Measurements from ENCODE around the gene PCDH8. TPM values are rescaled to one million over a fixed set of nuclear protein-coding genes. Genes with fewer than 3 reads are reported as not detected.
A peak's percentile ranks its signal among the peaks of the same experiment; 100 is the strongest.

Gene PCDH8
- total and polyA plus RNA-seq, 10 of the 15 experiments (the other 5 are each of a cell fraction or from before 2014, with no cell fraction given), result 0.03 to 0.86 (median 0.45) TPM; not detected in 1

- ChIA-PET POLR2A (no interaction called here), SMC1A (ENCODE audit: uncharacterized antibody, unreplicated experiment) (no interaction called here), CTCF (no interaction called here), RAD21 (ENCODE audit: unreplicated experiment) (no interaction called here)
- no peak for DNase-seq (ENCODE audit: low read depth, low spot score)
- intact Hi-C loops (cut with micrococcal nuclease; ENCODE audit: unreplicated experiment) (no loop called here), in situ Hi-C loops (cut with MboI) (no loop called here)
- BruUV-seq (replicated peaks), result no TSS peak
- no peak overlapping the region for H3K4me3 ChIP-seq
- no peak overlapping the region; the same call in 1 of the 2 replicates for H3K4me2 ChIP-seq (ENCODE audit: control insufficient read depth, insufficient read depth)
- H3K9me3 ChIP-seq (replicated peaks; ENCODE audit: control insufficient read depth, insufficient read depth, low read length), result peaks cover 27% of the 10 kb centered on the region; the same call in 2 of the 3 replicates
- no peak for FAIRE-seq
- 38% methylated on average over 76 of the region's 98 CpGs for WGBS (ENCODE audit: insufficient coverage, insufficient replicate concordance, low lambda C conversion rate, missing lambda C conversion rate)
- H3K27ac ChIP-seq (ENCODE audit: control insufficient read depth, insufficient read depth), result no peak overlapping the region
- ATAC-seq, result no peak
- no peaks in the 10 kb centered on the region; a peak in 1 of 4 replicates for H3K36me3 ChIP-seq (ENCODE audit: control insufficient read depth in 2 of 2, insufficient read depth in 2 of 2, low read length in 1 of 2)
- TF ChIP-seq HDAC2 (IDR thresholded peaks at IDR 0.05), result no peak
- TF ChIP-seq, protein P1, sequence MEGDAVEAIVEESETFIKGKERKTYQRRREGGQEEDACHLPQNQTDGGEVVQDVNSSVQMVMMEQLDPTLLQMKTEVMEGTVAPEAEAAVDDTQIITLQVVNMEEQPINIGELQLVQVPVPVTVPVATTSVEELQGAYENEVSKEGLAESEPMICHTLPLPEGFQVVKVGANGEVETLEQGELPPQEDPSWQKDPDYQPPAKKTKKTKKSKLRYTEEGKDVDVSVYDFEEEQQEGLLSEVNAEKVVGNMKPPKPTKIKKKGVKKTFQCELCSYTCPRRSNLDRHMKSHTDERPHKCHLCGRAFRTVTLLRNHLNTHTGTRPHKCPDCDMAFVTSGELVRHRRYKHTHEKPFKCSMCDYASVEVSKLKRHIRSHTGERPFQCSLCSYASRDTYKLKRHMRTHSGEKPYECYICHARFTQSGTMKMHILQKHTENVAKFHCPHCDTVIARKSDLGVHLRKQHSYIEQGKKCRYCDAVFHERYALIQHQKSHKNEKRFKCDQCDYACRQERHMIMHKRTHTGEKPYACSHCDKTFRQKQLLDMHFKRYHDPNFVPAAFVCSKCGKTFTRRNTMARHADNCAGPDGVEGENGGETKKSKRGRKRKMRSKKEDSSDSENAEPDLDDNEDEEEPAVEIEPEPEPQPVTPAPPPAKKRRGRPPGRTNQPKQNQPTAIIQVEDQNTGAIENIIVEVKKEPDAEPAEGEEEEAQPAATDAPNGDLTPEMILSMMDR (IDR thresholded peaks at IDR 0.05 in 2 of 3, conservative IDR thresholded peaks at IDR 0.05 in 1 of 3; ENCODE audit: control insufficient read depth in 2 of 3, extremely low read depth in 1 of 3, insufficient read depth in 1 of 3, low read depth in 3 of 3, low read length in 3 of 3), result peak in 1 of 3 experiments; percentile 27; a peak in 1 of 6 replicates
- TF ChIP-seq EED (IDR thresholded peaks at IDR 0.05; ENCODE audit: low read depth), result peak; percentile 39
- TF ChIP-seq CREB1 (IDR thresholded peaks at IDR 0.05; ENCODE audit: low read depth), result 0 out of 2 replicates have a peak, but pooled peaks have one; percentile 17
- no peak for TF ChIP-seq TARDBP (IDR thresholded peaks at IDR 0.05; ENCODE audit: borderline replicate concordance)
- no peak for TF ChIP-seq KAT2A (conservative IDR thresholded peaks at IDR 0.05; ENCODE audit: control insufficient read depth, low read depth, low read length)
- TF ChIP-seq RUNX3 (IDR thresholded peaks at IDR 0.05; ENCODE audit: low read length), result peak; percentile 38; the same call in 1 of the 2 replicates
- no peak for TF ChIP-seq PKNOX1 (IDR thresholded peaks at IDR 0.05)
- TF ChIP-seq MYB (IDR thresholded peaks at IDR 0.05; ENCODE audit: borderline replicate concordance, low read depth, low read length), result no peak
- H2AFZ ChIP-seq (ENCODE audit: control insufficient read depth, low read depth, low read length), result no peak overlapping the region
- no peaks in the 10 kb centered on the region for H4K20me1 ChIP-seq (ENCODE audit: control insufficient read depth, insufficient read depth)
- H3K9ac ChIP-seq (ENCODE audit: control insufficient read depth, insufficient read depth, low read length), result no peak overlapping the region
- peaks cover 1 to 6% of the 10 kb centered on the region in 2 experiments for H3K27me3 ChIP-seq (replicated peaks in 1 of 2; ENCODE audit: control insufficient read depth in 2 of 2, insufficient read depth in 2 of 2, low read length in 1 of 2)
- no peaks in the 10 kb centered on the region for H3K79me2 ChIP-seq (ENCODE audit: control insufficient read depth, insufficient read depth, low read length)
- H3K4me1 ChIP-seq (ENCODE audit: control insufficient read depth, insufficient read depth, low read length), result peaks cover 9% of the 10 kb centered on the region
Observed at GRCh38 chr13:52845766-52846566, 2.5 kb downstream of the PCDH8 start.

All from GM12878 (cell line).